Right lobe of liver (tissue), 4 donors: ENCODE measurements around the gene C16orf92.

Source experiments
- CTCF ChIP-seq, 4 donors: fragments of 200-600 bp in 3 of 4; fragments of 450-650 bp in 1 of 4; IDR thresholded peaks; one replicate each; pipeline versions ENCODE4 v1.5.1 to v1.8.0; 2016 to 2022; ENCODE audit warnings: antibody characterized with exemption in 4 of 4, mild to moderate bottlenecking in 2 of 4
- POLR2A ChIP-seq: fragments of 450-650 bp; IDR thresholded peaks from one replicate; pipeline ENCODE4 v1.6.1; 2017; ENCODE audit warnings: antibody characterized with exemption, mild to moderate bottlenecking
- donor health status: DM: no; HTN: no; CAD: no.
- donor health status: DM: no; HTN: no; CAD: no.
- donor health status: DM: no; HTN: yes; CAD: no.

GRCh38 chr16:30063278-30063892 lies 40.4 kb downstream of the C16orf92 start:
- TF ChIP-seq CTCF (IDR thresholded peaks at IDR 0.05) (no peak), POLR2A (no peak)
